ENCODE data around the gene LIPA.

GRCh38 chr10:89278900-89279392, 27.4 kb upstream of the LIPA start:
- TF ChIP-seq, protein P1, sequence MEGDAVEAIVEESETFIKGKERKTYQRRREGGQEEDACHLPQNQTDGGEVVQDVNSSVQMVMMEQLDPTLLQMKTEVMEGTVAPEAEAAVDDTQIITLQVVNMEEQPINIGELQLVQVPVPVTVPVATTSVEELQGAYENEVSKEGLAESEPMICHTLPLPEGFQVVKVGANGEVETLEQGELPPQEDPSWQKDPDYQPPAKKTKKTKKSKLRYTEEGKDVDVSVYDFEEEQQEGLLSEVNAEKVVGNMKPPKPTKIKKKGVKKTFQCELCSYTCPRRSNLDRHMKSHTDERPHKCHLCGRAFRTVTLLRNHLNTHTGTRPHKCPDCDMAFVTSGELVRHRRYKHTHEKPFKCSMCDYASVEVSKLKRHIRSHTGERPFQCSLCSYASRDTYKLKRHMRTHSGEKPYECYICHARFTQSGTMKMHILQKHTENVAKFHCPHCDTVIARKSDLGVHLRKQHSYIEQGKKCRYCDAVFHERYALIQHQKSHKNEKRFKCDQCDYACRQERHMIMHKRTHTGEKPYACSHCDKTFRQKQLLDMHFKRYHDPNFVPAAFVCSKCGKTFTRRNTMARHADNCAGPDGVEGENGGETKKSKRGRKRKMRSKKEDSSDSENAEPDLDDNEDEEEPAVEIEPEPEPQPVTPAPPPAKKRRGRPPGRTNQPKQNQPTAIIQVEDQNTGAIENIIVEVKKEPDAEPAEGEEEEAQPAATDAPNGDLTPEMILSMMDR (optimal IDR thresholded peaks at IDR 0.05 in 1 of 3, IDR thresholded peaks at IDR 0.05 in 1 of 3, conservative IDR thresholded peaks at IDR 0.05 in 1 of 3; ENCODE audit: extremely low read depth in 1 of 3, insufficient read depth in 2 of 3, low read length in 3 of 3): no peak
- no peak for TF ChIP-seq EZH2 (IDR thresholded peaks at IDR 0.05; ENCODE audit: low read length)
